Endothelial cell of umbilical vein (primary cell): ENCODE measurements around the gene PID1.

Experiments used
- CTCF ChIP-seq, 2 donors: IDR thresholded peaks; 1 replicate in 1 of 2; 2 replicates in 1 of 2; pipeline ENCODE4 v1.5.1; 2011; ENCODE audit warnings: low read length in 2 of 2, mild to moderate bottlenecking in 2 of 2, moderate library complexity in 2 of 2, control low read depth in 1 of 2, inconsistent platforms in 1 of 2, low read depth in 1 of 2; ENCODE audit not compliant: insufficient read depth in 1 of 2; ENCODE audit errors: extremely low read depth in 1 of 2
- EZH2 ChIP-seq: IDR thresholded peaks from 2 replicates; pipeline ENCODE4 v1.6.1; 2012; ENCODE audit warnings: borderline replicate concordance, low read depth, mild to moderate bottlenecking, moderate library complexity, low read length, inconsistent platforms; ENCODE audit not compliant: severe bottlenecking
- FOS ChIP-seq: IDR thresholded peaks from 2 replicates; pipeline ENCODE4 v1.6.1; 2011; ENCODE audit warnings: mild to moderate bottlenecking, low read length, moderate library complexity, borderline replicate concordance; ENCODE audit not compliant: insufficient read depth
- JUN ChIP-seq: IDR thresholded peaks from 2 replicates; pipeline ENCODE4 v1.6.1; 2011; ENCODE audit warnings: borderline replicate concordance, low read depth; ENCODE audit not compliant: insufficient read length, insufficient read depth
- MYC ChIP-seq: IDR thresholded peaks from one replicate; pipeline ENCODE4 v1.6.1; 2011; ENCODE audit warnings: mild to moderate bottlenecking, low read depth, low read length
- POLR2A ChIP-seq: IDR thresholded peaks from 2 replicates; pipeline ENCODE4 v1.6.1; 2012; ENCODE audit warnings: low read depth, mild to moderate bottlenecking, control low read depth, low read length
- POLR2AphosphoS5 ChIP-seq: IDR thresholded peaks from 2 replicates; pipeline ENCODE4 v1.6.1; 2012; ENCODE audit warnings: low read depth, mild to moderate bottlenecking, control low read depth, low read length, moderate library complexity; ENCODE audit not compliant: insufficient read depth
- TF ChIP-seq, protein P1 (sequence below): IDR thresholded peaks from 2 replicates; pipeline ENCODE4 v1.6.1; 2011; ENCODE audit not compliant: insufficient read depth, insufficient read length

DNA sequence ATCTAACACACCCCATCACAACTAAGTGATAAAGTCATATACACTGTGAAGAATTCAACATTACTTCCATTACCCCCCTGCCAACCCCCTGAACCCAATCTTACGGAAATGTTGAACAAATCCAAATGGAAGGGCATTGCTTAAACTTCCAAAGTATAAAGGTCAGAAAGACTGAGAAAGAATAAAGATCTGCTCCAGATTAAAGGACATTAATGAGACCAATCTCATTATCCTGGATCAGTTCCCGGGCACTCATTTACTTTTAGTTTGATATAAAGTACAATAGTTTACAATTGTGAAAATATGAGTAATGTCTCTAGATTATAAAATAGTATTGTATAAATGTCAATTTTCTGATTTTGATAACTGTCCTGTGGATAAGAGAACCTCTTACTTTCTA is 229.4 kb downstream of the PID1 start:
- TF ChIP-seq CTCF (IDR thresholded peaks at IDR 0.05; ENCODE audit: extremely low read depth in 1 of 2, insufficient read depth in 1 of 2, low read depth in 1 of 2, low read length in 2 of 2) (no peak), POLR2AphosphoS5 (no peak), MYC (no peak), POLR2A (no peak), JUN (no peak), EZH2 (no peak), FOS (no peak)
- TF ChIP-seq, protein P1, sequence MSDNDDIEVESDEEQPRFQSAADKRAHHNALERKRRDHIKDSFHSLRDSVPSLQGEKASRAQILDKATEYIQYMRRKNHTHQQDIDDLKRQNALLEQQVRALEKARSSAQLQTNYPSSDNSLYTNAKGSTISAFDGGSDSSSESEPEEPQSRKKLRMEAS, result no peak
